Fibroblast of pulmonary artery (primary cell): ENCODE measurements around the gene CAPN14.

Experiments
- DNase-seq: peaks from one replicate; pipeline ENCODE4 v3.0.0-alpha.2; 2010; ENCODE audit warnings: low read depth
- H3K4me3 ChIP-seq: replicated peaks from 2 replicates; pipeline ENCODE4 v1.5.1; 2011; ENCODE audit warnings: low read depth, mild to moderate bottlenecking, control low read depth, low read length, moderate library complexity
- TF ChIP-seq, protein P1 (sequence below): IDR thresholded peaks from 2 replicates; pipeline ENCODE4 v1.5.1; 2011; ENCODE audit warnings: mild to moderate bottlenecking, control low read depth, low read length, inconsistent platforms; ENCODE audit errors: missing control alignments

The CAPN14 gene

DNA sequence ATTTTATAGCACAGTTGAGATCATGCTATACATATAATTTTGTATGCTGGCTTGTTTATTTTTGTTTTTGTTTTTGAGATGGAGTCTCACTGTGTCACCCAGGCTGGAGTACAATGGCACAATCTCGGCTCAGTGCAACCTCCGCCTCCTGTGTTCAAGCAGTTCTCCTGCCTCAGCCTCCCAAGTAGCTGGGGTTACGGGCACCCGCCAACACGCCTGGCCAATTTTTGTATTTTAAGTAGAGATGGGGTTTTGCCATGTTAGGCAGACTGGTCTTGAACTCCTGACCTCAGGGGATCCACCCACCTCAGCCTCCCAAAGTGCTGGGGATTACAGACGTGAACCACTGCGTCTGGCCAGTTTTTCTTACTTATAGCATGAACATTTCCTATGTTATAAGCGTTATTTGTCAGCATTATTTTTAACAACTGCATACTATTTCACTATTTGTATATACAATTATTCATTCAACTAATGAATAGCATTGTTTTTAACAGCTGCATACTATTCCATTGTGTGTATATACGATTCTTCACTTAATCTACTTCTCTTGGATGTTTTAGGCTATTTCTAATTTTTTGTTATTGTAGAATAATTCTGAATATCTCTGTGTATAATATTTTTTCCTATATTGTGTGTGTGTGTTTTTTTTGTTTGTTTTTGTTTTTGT lies 20.2 kb upstream of the CAPN14 start:
- TF ChIP-seq, protein P1, sequence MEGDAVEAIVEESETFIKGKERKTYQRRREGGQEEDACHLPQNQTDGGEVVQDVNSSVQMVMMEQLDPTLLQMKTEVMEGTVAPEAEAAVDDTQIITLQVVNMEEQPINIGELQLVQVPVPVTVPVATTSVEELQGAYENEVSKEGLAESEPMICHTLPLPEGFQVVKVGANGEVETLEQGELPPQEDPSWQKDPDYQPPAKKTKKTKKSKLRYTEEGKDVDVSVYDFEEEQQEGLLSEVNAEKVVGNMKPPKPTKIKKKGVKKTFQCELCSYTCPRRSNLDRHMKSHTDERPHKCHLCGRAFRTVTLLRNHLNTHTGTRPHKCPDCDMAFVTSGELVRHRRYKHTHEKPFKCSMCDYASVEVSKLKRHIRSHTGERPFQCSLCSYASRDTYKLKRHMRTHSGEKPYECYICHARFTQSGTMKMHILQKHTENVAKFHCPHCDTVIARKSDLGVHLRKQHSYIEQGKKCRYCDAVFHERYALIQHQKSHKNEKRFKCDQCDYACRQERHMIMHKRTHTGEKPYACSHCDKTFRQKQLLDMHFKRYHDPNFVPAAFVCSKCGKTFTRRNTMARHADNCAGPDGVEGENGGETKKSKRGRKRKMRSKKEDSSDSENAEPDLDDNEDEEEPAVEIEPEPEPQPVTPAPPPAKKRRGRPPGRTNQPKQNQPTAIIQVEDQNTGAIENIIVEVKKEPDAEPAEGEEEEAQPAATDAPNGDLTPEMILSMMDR = no peak
- no peak for DNase-seq
- H3K4me3 ChIP-seq = no peak overlapping the region

- TF ChIP-seq, protein P1 = no peak
- no peak for DNase-seq
- no peak overlapping the region for H3K4me3 ChIP-seq
Measured at GRCh38 chr2:31236433-31237205, 19.3 kb upstream of the CAPN14 start.

GRCh38 chr2:31235504-31235902 lies 18.2 kb upstream of the CAPN14 start:
- H3K4me3 ChIP-seq = no peak overlapping the region
- DNase-seq = peak; percentile 85
- TF ChIP-seq, protein P1 = no peak

DNA sequence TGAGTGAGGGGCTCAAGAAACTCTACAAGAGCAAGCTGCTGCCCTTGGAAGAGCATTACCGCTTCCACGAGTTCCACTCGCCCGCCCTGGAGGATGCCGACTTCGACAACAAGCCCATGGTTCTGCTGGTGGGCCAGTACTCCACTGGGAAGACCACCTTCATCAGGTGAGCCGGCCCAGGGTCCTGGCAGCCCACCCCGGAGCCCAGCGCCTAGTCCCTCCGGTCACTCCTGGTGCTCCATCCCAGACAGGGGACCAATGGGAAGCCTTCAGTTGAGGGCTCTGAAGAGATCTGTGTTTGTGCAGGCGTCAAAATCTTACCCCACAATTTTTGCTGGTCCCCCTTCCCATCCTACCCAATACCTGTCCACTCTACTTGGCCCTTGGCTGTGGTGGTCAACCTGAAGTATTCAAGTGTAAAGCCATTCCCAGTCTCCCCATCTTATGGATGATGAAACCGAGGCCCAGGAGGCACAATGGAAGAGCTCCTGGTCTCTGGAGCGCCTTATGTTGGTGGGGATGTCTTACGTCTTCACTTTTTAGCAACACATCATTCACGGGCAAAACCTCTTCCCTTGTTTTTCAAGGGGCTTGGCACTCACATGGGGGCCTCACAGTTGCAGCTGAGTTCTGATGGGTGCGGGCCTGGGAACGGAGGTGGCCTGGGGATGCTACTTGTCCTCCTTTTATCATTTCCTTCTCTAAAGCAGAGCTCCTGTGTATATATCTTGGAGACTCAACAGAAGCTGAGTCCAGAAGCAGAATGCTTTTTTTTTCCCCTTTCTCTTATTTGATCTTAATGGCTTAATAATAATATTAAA lies 17.6 kb upstream of the CAPN14 start:
- DNase-seq = no peak
- TF ChIP-seq, protein P1 = no peak
- peak overlapping the region; percentile 67 for H3K4me3 ChIP-seq

- TF ChIP-seq, protein P1 = peak; percentile 66
- peak within 1 kb of the TSS; percentile 67 for H3K4me3 ChIP-seq
- peak; percentile 87 for DNase-seq
Measured at GRCh38 chr2:31233741-31234682, 16.7 kb upstream of the CAPN14 start, which contains the start of gene EHD3. Gene EHD3 (plus strand): TSS chr2:31234152. CDS start chr2:31234622, 470 bp downstream.

GRCh38 chr2:31233231-31233630 lies 15.9 kb upstream of the CAPN14 start:
- DNase-seq = peak; percentile 13
- H3K4me3 ChIP-seq = no peak overlapping the region
- TF ChIP-seq, protein P1 = no peak
